Measurements from ENCODE around the gene EVA1A. TPM values are rescaled to one million over a fixed set of nuclear protein-coding genes. Genes with fewer than 3 reads are reported as not detected.

Gene EVA1A
- total RNA-seq, 1 experiment from 2014 or later = 0.21 TPM

DNA sequence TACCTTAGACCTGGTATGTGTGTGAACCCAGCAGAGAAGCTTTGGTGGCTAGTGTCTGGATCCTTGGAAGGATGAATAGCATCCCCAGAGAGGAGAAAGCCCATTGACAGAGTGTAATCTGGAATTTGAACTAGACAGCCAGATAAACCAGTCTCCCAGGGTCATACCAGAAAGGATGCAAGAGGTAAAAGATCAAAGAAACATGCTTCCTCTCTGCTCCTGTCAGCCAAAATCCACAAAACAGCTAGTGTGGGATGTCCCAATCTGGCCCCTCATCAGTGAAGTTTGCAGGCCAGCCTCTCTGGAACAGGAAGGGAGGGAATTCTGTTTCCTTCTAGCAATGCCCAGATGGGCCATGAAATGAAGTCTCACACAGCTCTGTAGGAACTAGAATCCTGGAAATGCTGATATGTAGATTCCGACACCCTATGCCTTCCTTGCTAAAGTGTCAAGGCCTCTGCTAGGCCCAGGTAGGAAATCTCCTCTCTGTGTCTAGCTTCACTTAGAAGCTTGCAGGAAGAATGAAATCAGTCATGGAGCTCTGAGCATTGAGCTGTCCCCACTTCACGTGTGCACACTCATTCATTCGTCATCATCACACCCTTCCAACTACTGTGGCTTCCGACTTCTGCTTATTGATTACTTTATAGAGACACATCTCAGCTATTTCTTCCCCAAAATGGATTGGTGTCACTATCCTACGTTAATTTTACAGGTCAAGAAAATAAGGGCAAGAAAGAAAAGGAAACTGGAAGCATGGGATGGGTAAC is 38.0 kb downstream of the EVA1A start:
- no peak for ATAC-seq
- ChIA-PET POLR2A (no interaction called here), CTCF (no interaction called here)
- in situ Hi-C loops (cut with HindIII; ENCODE audit: low pct_unique_long_range_greater_than_20kb, low sequenced_read_pairs) = no loop called here
- no peaks in the 10 kb centered on the region for H3K27me3 ChIP-seq (ENCODE audit: control insufficient read depth, insufficient read depth, low read length)
- no peak for DNase-seq (ENCODE audit: low read depth, low spot score)
- BruUV-seq (replicated peaks) = no TSS peak
- no peak overlapping the region for H3K27ac ChIP-seq (ENCODE audit: low read length)
- TF ChIP-seq, protein P1, sequence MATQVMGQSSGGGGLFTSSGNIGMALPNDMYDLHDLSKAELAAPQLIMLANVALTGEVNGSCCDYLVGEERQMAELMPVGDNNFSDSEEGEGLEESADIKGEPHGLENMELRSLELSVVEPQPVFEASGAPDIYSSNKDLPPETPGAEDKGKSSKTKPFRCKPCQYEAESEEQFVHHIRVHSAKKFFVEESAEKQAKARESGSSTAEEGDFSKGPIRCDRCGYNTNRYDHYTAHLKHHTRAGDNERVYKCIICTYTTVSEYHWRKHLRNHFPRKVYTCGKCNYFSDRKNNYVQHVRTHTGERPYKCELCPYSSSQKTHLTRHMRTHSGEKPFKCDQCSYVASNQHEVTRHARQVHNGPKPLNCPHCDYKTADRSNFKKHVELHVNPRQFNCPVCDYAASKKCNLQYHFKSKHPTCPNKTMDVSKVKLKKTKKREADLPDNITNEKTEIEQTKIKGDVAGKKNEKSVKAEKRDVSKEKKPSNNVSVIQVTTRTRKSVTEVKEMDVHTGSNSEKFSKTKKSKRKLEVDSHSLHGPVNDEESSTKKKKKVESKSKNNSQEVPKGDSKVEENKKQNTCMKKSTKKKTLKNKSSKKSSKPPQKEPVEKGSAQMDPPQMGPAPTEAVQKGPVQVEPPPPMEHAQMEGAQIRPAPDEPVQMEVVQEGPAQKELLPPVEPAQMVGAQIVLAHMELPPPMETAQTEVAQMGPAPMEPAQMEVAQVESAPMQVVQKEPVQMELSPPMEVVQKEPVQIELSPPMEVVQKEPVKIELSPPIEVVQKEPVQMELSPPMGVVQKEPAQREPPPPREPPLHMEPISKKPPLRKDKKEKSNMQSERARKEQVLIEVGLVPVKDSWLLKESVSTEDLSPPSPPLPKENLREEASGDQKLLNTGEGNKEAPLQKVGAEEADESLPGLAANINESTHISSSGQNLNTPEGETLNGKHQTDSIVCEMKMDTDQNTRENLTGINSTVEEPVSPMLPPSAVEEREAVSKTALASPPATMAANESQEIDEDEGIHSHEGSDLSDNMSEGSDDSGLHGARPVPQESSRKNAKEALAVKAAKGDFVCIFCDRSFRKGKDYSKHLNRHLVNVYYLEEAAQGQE (IDR thresholded peaks at IDR 0.05; ENCODE audit: insufficient read depth in 1 of 2, low read depth in 2 of 2, low read length in 1 of 2) = no peak
- no peaks in the 10 kb centered on the region for H3K9me3 ChIP-seq (ENCODE audit: control insufficient read depth, insufficient read depth, low read depth, low read length)
- no peaks in the 10 kb centered on the region for H3K4me1 ChIP-seq (ENCODE audit: control insufficient read depth, insufficient read depth, low read length)
- intact Hi-C loops (cut with micrococcal nuclease; ENCODE audit: unreplicated experiment) = no loop called here
- H3K36me3 ChIP-seq (ENCODE audit: control insufficient read depth, insufficient read depth, low read length) = no peaks in the 10 kb centered on the region
- H3K4me3 ChIP-seq (ENCODE audit: low read depth in 2 of 2, low read length in 2 of 2) = no peak overlapping the region

DNA sequence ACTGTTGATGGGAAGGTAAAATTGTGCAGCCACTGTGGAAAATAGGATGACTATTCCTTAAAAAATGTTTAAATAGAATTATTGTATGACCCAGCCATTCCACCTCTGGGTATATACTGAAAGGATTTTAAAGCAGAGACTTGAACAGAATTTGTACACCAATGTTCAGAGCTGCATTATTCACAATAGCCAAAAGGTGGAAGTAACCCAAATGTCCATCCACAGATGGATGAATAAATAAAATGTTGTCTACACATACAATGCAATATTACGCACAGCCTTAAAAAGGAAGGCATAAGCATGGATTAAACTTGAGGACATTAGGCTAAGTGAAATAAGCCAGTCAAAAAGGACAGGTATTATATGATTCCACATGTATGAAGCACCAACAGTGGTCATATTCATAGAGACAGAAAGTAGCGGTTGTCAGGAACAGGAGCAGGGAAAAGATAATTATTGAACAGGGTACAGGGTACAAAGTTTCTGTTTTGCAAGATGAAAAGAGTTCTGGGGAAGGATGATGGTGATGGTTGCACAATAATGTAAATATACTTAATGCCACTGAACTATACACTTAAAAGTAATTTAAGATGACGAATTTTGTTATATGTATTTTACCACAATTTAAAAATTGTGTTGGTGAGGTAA is 39.4 kb downstream of the EVA1A start:
- Histone ChIP-seq H3K9me3 (ENCODE audit: control insufficient read depth, insufficient read depth, low read depth, low read length) (no peaks in the 10 kb centered on the region), H3K4me1 (ENCODE audit: control insufficient read depth, insufficient read depth, low read length) (no peaks in the 10 kb centered on the region), H3K27ac (ENCODE audit: low read length) (no peak overlapping the region), H3K36me3 (ENCODE audit: control insufficient read depth, insufficient read depth, low read length) (no peaks in the 10 kb centered on the region), H3K27me3 (ENCODE audit: control insufficient read depth, insufficient read depth, low read length) (no peaks in the 10 kb centered on the region), H3K4me3 (ENCODE audit: low read depth in 2 of 2, low read length in 2 of 2) (no peak overlapping the region)
- no TSS peak for BruUV-seq (replicated peaks)
- ChIA-PET POLR2A (no interaction called here), CTCF (no interaction called here)
- DNase-seq (ENCODE audit: low read depth, low spot score) = no peak
- intact Hi-C loops (cut with micrococcal nuclease; ENCODE audit: unreplicated experiment) (no loop called here), in situ Hi-C loops (cut with HindIII; ENCODE audit: low pct_unique_long_range_greater_than_20kb, low sequenced_read_pairs) (no loop called here)
- ATAC-seq = no peak
- TF ChIP-seq SIN3A (IDR thresholded peaks at IDR 0.05; ENCODE audit: borderline replicate concordance, insufficient read depth, low read depth, low read length) (no peak), POLR2AphosphoS5 (IDR thresholded peaks at IDR 0.05; ENCODE audit: low read depth, low read length) (no peak), TCF7L2 (IDR thresholded peaks at IDR 0.05; ENCODE audit: low read depth, low read length) (no peak)
- TF ChIP-seq, protein P2, sequence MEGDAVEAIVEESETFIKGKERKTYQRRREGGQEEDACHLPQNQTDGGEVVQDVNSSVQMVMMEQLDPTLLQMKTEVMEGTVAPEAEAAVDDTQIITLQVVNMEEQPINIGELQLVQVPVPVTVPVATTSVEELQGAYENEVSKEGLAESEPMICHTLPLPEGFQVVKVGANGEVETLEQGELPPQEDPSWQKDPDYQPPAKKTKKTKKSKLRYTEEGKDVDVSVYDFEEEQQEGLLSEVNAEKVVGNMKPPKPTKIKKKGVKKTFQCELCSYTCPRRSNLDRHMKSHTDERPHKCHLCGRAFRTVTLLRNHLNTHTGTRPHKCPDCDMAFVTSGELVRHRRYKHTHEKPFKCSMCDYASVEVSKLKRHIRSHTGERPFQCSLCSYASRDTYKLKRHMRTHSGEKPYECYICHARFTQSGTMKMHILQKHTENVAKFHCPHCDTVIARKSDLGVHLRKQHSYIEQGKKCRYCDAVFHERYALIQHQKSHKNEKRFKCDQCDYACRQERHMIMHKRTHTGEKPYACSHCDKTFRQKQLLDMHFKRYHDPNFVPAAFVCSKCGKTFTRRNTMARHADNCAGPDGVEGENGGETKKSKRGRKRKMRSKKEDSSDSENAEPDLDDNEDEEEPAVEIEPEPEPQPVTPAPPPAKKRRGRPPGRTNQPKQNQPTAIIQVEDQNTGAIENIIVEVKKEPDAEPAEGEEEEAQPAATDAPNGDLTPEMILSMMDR (IDR thresholded peaks at IDR 0.05) = no peak
- TF ChIP-seq, protein P1 (IDR thresholded peaks at IDR 0.05; ENCODE audit: insufficient read depth in 1 of 2, low read depth in 2 of 2, low read length in 1 of 2) = no peak

Data from Panc1 (cell line).